Stimulated activated CD4-positive, alpha-beta T cell treated with anti-CD3 and anti-CD28 coated beads, TNF-alpha, amount 100 ng/mL, for 24 hours (primary cell): ENCODE results near the gene SPINDOC.
"Not testable (repeated sequence)": the region's sequence is repeated elsewhere in the genome, so short reads cannot be mapped to it uniquely, and the experiment has no call there.

Experiments
- DNase-seq, 3 experiments: peaks; one replicate each; pipeline ENCODE4 v3.0.0-alpha.2; 2020; ENCODE audit warnings: low read depth in 3 of 3

Gene SPINDOC

GRCh38 chr11:63855975-63856374, 42.7 kb downstream of the SPINDOC start:
- DNase-seq, result no peak

- no peak for DNase-seq
These were observed 45.6 kb downstream of the SPINDOC start for GRCh38 chr11:63858628-63859550.

GRCh38 chr11:63862923-63863322, 49.7 kb downstream of the SPINDOC start:
- no peak for DNase-seq

- not testable (repeated sequence) for DNase-seq
These were observed 50.4 kb downstream of the SPINDOC start for GRCh38 chr11:63863620-63864019.

- peak; percentile 67 to 77 (median 74) for DNase-seq
These were observed 53.0 kb downstream of the SPINDOC start for GRCh38 chr11:63866211-63866610.

- DNase-seq, result no peak
These were observed 54.3 kb downstream of the SPINDOC start for GRCh38 chr11:63867511-63867910.

GRCh38 chr11:63868399-63869064, 55.3 kb downstream of the SPINDOC start:
- DNase-seq, result no peak

- DNase-seq, result no peak
These were observed 55.9 kb downstream of the SPINDOC start for GRCh38 chr11:63869171-63869591.

- peak in 1 of 3 experiments; percentile 11 for DNase-seq
These were observed 56.4 kb downstream of the SPINDOC start for GRCh38 chr11:63869683-63870082.

- no peak for DNase-seq
These were observed 57.3 kb downstream of the SPINDOC start for GRCh38 chr11:63870351-63871140.

- DNase-seq, result peak in 1 of 3 experiments; percentile 21
These were observed 58.9 kb downstream of the SPINDOC start for GRCh38 chr11:63871962-63872799.

- DNase-seq, result no peak
These were observed 59.5 kb downstream of the SPINDOC start for GRCh38 chr11:63872800-63873197.

- no peak for DNase-seq
These were observed 60.1 kb downstream of the SPINDOC start for GRCh38 chr11:63873311-63873710.

GRCh38 chr11:63874511-63874910, 61.3 kb downstream of the SPINDOC start:
- DNase-seq, result no peak

GRCh38 chr11:63875506-63876065, 62.3 kb downstream of the SPINDOC start:
- no peak for DNase-seq

GRCh38 chr11:63876616-63877015, 63.4 kb downstream of the SPINDOC start:
- no peak for DNase-seq
